ENCODE data around the gene STX17.
"Not testable (repeated sequence)": the region's sequence is repeated elsewhere in the genome, so short reads cannot be mapped to it uniquely, and the experiment has no call there.

The STX17 gene

DNA sequence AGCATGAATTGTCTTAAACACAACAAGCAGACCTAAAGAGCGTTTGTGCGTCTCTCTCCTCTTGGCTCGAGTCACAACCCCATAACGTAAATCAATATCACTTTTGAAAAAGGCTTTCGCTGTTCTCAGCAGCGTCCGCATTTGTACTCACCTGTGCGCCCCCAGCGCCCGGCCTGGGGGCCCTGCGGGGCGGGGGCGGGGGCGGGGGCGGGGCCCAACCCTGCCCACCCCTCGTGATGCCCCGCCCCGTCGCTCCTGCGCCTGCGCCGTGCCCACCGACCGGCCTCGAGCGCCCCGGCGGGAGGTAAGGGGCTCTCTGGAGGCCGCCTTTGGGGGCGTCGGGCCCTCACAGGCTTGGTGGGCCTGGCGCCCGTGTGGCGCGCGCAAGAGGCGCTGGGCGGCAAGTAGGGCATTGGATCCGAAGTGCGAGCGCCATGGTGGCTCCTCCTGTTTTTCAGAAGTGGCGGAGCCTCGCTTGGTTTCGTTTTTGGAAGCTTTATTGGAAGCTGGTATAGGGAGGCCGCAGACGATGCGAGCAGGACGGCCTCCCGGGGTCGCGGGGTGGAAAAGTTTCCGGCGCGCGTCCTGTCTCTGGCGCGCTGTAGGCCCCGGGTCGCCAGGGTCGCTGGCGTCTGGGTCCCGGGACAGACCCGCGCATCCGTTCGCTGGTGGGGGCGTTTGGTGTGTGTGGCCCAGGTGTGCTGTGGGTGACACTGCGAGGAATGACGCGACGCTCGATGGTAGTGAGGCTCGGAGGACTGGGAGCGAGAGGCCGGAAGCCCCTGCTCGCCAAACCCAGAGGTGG is at the start of gene STX17:
Gene STX17, plus strand, starts transcription at position 252 of the 805 bp plus-strand sequence. CDS start 8,586 bp downstream, outside the sequence.
- peak; percentile 82 for DNase-seq (ENCODE audit: low spot score)

DNA sequence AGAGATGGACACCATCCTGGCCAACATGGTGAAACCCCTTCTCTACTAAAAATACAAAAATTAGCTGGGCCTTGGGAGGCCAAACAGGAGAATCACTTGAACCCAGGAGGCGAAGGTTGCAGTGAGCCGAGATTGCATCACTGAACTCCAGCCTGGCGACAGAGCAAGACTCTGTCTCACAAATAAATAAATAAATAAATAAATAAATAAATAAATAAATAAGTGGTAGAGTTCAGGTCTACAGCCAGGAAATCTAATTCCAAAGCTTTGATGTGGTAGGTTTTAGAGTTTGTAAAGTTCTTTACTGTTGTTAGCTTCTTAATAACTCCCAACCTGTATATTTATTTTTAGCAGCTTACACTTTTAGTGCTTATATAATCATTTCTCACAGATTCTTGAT is 48.9 kb upstream of the STX17 start:
- DNase-seq (ENCODE audit: low spot score) = not testable (repeated sequence)

DNA sequence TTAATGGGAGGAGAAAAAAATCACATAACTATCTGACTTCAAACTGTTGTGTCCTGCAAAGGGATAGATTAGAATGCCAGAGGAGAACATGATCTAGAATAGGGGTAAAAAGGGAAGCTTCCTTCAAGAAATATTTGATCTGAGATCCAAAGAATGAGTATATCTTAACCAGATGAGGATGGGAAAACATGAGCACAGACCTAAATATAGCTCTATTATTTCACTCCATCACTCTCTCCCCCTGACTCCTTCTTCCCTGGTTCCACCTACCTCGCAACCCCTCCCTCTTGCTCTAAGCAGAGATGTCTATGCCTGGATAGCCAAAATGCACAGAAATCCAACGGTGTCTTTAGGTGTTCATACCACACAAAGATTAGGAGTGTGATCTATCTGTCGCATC is 48.4 kb upstream of the STX17 start:
- DNase-seq (ENCODE audit: low spot score) = no peak

DNA sequence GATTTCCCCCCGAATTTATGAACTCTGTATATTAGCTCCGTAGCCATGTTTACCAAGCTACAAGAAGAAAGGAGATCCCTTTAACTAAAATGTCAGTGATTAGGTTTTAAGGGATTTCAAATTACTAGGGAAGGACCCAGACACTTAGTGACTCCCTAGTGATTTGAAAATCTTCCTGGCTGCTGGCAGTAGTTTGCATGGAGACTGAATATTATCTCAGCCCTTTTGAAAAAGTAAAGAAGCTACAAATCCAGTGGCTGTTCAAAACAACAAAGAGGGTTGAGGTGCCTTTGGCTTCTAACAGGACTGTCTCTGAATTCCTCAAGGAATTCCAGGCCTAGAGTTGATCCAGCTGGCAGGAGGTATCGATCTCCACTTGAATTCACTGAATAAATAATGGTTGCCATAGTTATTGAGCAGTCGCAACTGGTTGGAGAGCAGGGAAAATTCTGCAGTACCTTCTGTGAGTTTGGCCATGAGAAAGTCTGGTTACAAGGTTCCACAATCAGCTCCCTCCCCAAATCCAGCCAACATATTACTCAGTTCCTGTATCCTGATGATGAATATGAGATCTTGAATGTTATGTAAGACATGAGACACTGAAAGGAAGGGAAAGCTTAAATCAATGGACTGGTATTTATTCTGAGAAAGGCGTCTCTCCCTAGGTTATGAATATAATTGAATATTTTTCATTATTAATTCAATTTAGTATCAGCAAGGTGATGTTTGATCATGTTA is 47.0 kb upstream of the STX17 start:
- DNase-seq (ENCODE audit: low spot score) = no peak

DNA sequence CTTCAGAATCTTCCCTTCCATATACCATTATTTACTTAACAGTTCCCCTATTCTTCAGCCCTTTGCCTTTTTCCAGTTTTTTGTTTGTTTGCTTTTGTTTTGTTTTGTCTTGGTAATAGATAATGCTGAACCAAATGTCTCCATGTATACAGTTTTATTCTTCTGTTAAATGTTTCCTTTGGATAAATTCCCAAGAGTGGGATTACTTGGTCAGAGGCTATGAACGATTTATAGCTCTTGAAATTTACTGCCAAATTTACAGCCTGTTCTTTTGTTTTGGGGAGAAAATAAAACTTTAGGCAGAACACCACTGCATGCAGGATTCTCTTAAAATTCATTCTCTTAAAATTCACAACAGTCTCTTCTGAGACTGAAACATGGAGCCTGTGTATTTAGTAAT is 46.2 kb upstream of the STX17 start:
- no peak for DNase-seq (ENCODE audit: low spot score)

DNA sequence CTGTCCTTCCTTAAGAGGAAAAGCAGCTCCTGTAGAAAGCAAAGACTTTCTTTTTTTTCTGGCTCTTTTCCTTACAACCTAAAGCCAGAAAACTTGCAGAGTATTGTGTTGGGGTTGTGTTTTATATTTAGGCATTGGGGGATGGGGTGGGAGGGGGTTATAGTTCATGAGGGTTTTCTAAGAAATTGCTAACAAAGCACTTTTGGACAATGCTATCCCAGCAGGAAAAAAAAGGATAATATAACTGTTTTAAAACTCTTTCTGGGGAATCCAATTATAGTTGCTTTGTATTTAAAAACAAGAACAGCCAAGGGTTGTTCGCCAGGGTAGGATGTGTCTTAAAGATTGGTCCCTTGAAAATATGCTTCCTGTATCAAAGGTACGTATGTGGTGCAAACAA is 42.5 kb upstream of the STX17 start:
- no peak for DNase-seq (ENCODE audit: low spot score)

DNA sequence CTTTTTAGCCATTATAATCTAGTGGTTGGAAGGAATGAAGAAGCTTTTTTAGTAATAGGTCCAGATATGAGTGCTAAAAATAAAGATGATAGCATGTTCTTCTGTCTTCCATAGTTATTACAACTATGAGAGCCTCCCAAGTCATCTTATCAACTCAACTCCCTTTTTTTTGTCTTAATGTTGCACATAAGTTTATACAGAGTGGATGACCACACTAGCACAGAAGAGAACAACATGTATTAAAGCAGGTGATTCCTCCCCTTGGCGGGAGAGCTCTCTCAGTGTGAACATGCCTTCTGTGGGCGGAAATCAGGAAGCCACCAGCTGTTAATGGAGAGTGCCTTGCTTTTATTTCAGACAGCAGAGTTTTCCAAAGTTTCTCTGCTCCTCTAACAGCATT is 40.1 kb upstream of the STX17 start:
- DNase-seq (ENCODE audit: low spot score) = no peak

DNA sequence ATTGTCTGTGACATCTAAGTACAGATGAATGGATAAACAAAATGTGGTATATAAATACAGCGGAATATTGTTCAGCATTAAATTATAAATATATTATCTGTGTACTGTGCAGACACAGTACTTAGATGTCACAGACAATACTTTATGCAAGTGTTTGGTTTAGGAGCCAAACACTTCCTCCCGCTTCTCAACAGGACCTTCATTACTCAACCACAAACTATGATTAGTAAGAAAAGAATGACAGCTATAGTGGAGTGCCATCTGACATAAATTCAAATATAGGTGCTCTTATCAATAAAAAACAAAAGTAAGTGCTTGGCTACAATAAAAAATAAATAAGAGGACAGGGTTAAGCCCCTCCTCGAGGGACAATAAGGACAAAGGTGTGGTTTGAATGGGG is 38.9 kb upstream of the STX17 start:
- no peak for DNase-seq (ENCODE audit: low spot score)

DNA sequence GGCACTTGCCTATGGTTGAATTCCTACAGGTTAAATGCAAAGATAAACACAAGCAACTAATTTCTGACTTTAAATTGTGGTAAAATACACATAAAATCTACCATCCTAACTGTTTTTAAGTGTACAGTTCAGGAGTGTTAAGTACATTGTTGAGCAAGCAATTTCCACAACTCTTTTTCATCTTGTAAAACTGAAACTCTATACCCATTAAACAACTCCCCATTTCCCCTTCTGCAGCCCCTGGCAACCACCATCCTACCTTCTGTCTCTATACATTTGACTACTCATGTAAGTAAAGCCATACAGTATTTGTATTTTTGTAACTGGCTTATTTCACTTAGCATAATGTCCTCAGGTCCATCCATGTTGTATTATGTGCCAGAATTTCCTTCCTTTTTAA is 38.5 kb upstream of the STX17 start:
- DNase-seq (ENCODE audit: low spot score) = no peak

DNA sequence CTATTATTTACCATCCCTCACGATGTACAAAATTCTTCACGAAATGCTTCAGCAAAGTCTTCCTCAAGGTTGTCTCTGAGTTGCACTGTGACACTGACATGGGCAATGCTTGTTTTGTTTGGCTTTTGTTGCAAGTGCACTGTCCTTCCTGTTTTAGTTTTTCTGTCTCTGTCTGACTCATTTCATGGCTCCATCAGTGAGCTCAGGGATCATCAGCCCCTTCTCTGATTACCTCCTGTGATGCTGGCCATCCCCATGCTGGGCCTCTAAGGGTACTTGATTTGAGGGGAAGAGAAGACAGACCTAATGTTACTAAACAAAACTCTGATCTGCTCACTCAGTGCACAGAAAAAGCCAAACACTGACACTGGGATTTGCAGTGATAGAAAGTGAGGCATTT is 37.6 kb upstream of the STX17 start:
- DNase-seq (ENCODE audit: low spot score) = no peak

DNA sequence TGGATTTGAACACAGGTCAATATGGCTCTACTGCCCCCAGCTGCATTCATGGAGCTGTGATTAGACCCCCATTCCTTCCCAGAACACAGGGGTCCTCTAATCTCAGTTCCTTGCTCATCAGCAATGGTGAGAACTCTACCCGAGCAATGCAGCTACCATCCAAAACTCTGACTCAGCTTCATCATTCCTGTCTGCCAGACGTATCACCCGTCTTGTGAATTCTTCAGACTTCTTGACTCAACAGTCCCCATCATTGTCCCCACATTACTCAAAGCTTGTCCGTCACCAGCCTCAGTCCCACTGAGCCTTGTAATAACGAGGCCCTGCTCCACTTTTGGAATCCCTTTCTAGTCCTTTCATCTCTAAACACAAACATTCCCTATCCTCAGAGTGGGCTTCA is 36.3 kb upstream of the STX17 start:
- no peak for DNase-seq (ENCODE audit: low spot score)

DNA sequence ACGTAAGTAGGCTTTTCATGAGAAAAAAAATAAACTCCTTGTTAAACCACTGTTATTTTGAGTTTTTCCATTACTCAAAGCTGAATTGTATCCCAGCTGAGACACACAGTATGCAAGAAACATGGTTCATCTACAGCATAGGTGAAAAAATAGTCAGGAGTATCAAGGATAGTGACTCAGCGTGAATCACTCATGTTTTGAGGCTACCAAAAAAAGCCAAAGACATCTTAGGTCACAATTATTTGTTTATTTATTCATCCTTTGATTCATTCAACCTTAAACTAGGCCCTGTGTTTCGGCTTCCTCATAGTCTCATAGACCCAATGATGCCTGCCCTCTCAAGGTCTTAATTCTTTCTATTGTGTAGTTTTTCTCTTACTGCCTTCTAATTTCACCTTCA is 32.9 kb upstream of the STX17 start:
- no peak for DNase-seq (ENCODE audit: low spot score)

DNA sequence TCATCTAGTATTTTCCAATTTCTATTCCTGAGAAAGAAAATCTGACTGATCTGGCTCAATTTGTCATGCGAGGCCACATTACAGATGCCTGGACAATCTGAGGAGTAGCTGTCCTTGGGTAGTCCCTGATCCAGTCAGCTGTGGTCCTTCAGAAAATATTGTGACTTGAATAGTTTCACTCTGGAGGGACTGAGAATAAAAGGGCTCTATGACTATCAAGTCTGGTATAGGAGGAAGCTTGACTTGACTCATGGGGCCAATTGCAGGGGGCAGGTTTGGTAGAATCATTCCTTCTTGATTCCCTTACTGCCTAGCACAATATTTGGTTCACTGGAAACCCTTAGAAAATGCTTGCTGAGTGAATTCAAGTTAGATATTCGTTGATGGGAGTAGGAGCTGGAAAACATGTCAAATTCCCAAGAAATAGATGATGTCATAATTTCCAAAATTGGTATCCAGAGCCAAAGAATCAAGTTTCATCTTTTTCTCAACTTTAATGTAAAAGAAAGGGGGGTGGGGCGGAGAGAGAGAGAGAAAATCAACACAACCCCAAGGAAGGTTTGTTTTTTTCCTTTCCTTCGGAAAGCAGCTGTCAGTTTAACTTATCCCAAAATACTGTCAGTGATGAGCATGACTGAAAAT is 32.4 kb upstream of the STX17 start:
- DNase-seq (ENCODE audit: low spot score) = no peak

DNA sequence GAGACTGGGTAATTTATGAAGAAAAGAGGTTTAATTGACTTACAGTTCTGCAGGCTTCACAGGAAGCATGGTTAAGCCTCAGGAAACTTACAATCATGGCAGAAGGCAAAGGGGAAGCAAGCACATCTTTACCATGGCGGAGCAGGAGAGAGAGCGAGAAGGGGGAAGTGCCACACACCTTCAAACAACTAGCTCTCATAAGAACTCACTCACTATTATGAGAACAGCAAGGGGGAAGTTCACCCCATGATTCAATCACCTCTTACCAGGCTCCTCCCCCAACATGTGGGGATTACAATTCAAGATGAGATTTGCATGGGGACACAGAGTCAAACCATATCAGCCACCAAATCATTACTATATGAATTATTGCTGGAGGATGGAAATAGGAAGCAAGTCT is 30.3 kb upstream of the STX17 start:
- DNase-seq (ENCODE audit: low spot score) = no peak

DNA sequence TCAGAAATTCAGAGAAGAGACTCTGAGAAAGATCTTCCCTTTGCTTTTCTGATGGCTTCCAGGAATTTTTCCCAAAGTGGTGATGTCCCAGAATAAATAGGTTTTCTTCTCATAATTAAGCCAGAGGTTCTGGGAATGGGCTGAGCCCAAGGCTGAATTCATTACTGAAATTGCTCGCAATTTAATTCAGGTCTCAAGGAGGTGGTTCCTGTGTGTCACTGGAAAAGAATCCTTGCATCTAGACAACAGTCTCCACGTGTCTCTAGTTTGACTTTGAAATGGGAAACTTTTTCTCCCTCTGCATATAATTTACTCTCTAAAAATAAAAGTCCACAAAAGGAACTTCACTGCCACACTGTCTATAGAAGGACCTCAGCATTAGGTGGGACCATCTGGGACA is 27.8 kb upstream of the STX17 start:
- no peak for DNase-seq (ENCODE audit: low spot score)

DNA sequence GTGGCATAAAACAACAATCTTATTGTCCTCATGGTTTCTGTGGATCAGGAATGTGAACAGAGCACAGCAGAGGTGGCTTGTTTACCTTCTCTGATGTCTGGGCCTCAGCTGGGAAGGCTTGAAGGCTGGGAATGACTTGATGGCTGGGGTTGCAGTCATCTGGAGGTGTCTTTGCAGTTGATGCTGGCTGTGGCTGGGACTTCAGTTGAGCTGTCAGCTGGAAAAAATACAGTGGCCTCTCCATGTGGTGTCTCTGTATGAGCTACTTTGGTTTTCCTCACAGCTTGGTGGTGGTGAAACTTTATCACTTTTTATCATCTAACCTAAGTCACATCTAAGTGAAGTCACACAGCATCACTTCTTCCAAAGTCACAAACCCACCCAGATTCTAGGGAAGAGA is 24.7 kb upstream of the STX17 start:
- no peak for DNase-seq (ENCODE audit: low spot score)

DNA sequence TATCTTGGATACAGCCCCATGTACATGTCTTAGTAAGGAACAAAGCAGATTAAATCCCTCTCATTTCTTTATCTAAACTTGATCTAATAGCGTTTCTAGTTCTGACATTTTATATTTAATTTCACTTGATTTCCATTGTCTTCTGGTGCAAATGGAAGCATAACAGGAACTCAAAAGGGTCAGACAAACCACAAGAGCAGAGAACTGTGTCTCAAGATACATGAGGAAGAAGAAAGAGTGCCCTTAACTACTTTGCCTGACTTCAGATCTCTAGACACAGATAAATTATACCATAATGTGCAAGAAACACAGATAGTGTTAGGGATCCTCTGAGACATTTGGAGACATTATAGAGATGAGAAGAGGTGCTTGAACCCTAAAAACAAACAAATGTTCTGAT is 20.7 kb upstream of the STX17 start:
- no peak for DNase-seq (ENCODE audit: low spot score)

DNA sequence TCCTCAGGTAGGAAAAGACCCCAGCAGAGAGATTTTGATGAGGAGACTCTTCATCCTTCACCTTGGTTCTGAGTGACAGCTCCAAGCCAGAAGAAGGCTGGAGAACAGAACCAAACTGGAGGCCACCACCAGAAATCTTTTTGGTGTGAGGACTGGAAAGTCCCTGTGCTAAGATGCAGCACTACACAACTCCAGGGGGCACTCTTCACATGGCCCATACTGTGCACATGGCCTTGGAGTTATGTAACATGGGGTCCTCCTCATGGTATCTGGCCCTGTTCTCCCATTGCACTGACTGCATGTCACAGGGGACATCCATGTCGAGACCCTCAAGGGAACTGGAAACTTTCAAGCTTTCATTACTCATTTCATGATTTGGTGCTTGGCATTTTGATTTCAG is 17.3 kb upstream of the STX17 start:
- DNase-seq (ENCODE audit: low spot score) = no peak

DNA sequence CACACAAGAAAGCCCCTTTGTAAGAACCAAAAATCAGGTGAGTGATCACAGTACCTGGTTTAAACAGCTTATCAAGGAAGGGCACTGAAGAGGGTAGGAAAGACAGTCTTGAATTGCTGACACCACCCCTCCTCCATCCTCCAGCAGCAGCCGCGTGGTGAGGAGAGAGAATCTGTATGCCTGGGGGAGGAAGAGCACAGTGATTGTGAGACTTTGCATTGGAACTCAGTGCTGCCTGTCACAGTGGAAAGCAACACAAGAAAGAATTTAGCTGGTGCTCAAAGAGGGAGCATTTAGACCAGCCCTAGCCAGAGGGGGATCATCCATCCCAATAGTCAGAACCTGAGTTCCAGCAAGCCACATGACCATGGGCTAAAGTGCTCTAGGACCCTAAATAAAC is 11.6 kb upstream of the STX17 start:
- DNase-seq (ENCODE audit: low spot score) = no peak

DNA sequence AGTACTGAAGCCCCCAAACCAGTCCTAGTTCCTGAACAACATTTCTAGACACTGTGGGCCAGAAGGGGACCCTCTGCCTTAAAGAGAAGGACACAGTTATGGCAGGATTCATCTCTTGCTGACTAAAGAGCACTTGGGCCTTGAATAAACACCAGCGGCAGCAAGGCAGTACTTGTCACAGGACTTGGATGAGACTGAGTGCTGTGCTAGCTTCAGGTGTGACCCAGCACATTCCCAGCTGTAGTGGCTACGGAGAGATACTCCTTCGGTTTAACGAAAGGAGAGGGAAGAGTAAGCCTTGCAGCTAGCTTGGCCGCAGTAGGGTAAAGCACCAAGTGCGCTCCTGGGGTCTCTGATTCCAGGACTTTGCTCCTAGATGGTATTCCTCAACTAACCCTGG is 10.9 kb upstream of the STX17 start:
- no peak for DNase-seq (ENCODE audit: low spot score)

DNA sequence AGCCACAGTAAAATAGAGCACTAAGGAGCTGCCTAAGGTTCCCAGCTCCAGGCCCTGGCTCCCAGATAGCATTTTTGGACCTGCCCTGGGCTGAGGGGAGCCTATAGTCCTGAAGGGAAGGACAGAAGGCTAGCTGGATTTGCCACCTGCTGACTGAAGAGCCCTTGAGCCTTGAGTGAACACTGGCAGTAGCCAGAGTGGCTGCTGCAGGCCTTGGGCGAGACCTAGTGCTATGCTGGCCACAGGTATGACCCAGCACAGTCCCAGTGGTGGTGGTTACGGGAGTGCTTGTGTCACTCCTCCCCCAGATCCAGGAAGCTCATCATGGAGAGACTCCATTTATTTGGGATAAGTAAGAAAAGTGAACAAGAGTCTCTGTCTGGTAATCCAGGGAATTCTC is 10.3 kb upstream of the STX17 start:
- no peak for DNase-seq (ENCODE audit: low spot score)

DNA sequence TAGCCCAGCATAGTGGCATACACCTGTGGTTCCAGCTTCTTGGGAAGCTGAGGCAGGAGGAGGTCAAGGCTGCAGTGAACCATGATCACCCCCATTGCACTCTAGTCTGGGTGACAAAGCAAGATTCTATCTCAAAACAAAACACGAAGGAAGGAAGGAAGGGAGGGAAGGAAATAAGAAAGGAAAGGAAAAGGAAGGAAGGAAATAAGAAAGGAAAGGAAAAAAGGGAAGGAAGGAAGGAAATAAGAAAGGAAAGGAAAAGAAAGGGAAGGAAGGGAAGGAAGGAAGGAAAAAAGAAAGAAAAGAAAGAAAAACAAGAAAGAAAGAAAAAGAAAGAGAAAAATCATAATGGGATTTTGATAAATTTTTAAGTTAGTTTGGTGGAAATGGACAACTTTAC is 3.1 kb upstream of the STX17 start:
- DNase-seq (ENCODE audit: low spot score) = no peak

DNA sequence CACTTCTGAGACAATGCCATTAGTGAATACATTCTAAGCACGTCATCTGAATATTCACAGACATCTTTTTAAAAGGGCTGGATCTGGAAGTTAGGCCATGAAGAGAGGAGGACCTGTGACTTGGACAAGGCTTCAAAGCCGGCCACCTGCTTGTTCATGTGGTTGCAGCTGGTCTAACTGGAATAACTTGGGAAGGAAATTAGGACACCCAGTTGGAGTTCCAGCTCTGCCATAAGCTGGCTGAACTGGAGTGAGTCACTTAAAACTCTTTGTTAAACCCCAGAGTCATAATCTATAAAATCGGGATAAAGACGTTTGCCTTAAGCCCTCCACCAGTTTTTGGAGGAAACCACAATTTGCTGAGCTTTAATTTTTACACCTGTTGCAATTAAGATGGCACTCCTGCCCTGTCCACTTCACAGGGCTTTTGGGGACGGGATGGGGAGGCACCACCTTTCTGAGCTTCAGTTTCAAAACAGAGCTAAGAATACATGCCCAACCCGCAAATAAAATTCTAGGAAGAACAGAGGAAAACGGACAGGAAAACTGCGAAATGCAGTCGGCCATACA is 536 bp upstream of the STX17 start:
- DNase-seq (ENCODE audit: low spot score) = peak; percentile 50

Measured in SW480 (cell line).